ENCODE measurements around the gene RXRA. TPM values are rescaled to one million over a fixed set of nuclear protein-coding genes. Genes with fewer than 3 reads are reported as not detected.

The RXRA gene
- total RNA-seq, 4 donors from 2014 or later, result 39.4 to 81.3 (median 67.4) TPM

GRCh38 chr9:134333874-134334581, 7.8 kb downstream of the RXRA start:
- Histone ChIP-seq H3K9me3 (no peaks in the 10 kb centered on the region), H3K4me1 (peaks cover 89 to 96% of the 10 kb centered on the region in 2 donors), H3K27me3 (no peaks in the 10 kb centered on the region), H3K36me3 (no peaks in the 10 kb centered on the region), H3K27ac (peak overlapping the region in 1 of 3 donors; percentile 43), H3K4me3 (replicated peaks in 1 of 3) (no peak overlapping the region)
- 88% methylated on average over 12 of the region's 16 CpGs; no CpG with 5 or more reads in 1 of the 2 donors for WGBS, 2 donors
- intact Hi-C loops (cut with DNase I), result loop anchor here (5.0 kb wide), 1 partner anchor 33 kb away; no protein-coding TSS in a partner anchor
- DNase-seq, result peak; percentile 33 to 35
- TF ChIP-seq CTCF (IDR thresholded peaks at IDR 0.05) (no peak), POLR2A (IDR thresholded peaks at IDR 0.05) (no peak)

DNA sequence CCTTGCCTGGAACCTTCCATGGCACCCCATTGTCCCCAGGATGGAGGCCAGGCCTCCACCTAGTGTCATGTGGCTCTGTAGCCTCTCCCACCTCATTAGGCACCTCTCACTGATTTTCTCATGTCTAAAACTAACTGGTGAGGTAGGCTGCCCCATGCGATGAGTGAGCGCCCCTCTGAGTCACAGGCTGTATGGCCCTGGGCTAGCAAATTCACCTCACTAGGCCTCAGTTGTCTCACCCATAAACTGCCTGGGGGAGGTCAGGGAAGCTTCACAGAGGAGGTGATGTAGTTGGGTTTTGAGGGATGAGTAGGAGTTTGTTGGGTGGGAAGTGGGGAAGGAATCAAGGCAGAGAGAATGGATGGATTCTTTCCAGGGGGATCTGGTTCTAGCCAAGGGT, 8.8 kb downstream of the RXRA start:
- intact Hi-C loops (cut with DNase I), result no loop called here
- no peak for TF ChIP-seq CTCF (IDR thresholded peaks at IDR 0.05)
- no peak for TF ChIP-seq POLR2A (IDR thresholded peaks at IDR 0.05)
- DNase-seq, result no peak

DNA sequence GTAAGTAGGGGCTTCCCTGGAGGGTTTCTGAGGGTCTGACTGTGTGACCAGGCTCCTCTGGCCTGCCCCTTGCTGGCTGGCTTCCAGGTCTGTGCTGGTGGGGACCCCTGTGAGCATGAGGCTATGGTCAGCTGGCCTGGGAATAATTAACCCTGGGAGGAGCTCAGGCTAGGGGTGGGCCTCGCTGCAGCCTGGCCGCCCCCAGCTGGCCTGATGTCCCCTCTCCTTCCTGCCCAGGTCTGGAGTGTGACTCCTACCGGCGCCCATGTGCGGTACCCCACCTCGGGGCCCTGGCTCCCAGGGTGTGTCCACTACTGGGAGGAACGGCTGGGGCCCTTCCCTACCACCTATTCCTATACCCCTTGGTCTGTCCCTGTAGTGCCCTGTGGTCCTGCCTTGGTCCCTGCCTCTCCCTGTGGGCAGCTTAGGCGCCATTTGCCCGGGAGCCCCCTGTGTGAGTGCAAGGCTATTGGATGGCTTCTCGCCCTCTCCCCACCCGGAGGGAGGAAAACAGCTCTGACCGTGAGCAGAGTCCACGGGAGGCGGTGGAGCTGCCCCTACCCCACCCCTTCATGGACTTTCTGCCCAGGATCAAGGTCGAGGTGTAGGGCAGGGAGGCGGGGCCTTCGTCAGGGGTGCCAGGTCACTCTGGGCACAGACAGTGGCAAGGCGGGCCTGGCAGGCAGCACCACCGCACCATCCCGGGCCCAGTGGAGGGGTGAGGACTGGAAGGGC, 9.4 kb downstream of the RXRA start:
- Histone ChIP-seq H3K4me3 (replicated peaks in 1 of 3) (no peak overlapping the region), H3K4me1 (peaks cover 82 to 96% of the 10 kb centered on the region in 2 donors), H3K27ac (peak overlapping the region in 1 of 3 donors; percentile 18), H3K36me3 (no peaks in the 10 kb centered on the region), H3K9me3 (no peaks in the 10 kb centered on the region), H3K27me3 (no peaks in the 10 kb centered on the region)
- intact Hi-C loops (cut with DNase I), result no loop called here
- WGBS, 2 donors, result 77 to 78% methylated on average over 10 to 13 of the region's 20 CpGs
- TF ChIP-seq CTCF (IDR thresholded peaks at IDR 0.05) (no peak), POLR2A (IDR thresholded peaks at IDR 0.05) (no peak)
- DNase-seq, result no peak

More for the DNA sequence above, 8.8 kb downstream of the RXRA start:
- 95 to 97% methylated on average over 2 of the region's 2 CpGs for WGBS, 2 donors
- H3K27ac ChIP-seq, result no peak overlapping the region
- H3K27me3 ChIP-seq, result no peaks in the 10 kb centered on the region
- no peak overlapping the region for H3K4me3 ChIP-seq (replicated peaks in 1 of 3)
- no peaks in the 10 kb centered on the region for H3K36me3 ChIP-seq
- H3K9me3 ChIP-seq, result no peaks in the 10 kb centered on the region
- peaks cover 82 to 96% of the 10 kb centered on the region in 2 donors for H3K4me1 ChIP-seq

- intact Hi-C loops (cut with DNase I), result no loop called here
- H3K4me3 ChIP-seq (replicated peaks in 1 of 3), result no peak overlapping the region
- H3K36me3 ChIP-seq, result no peaks in the 10 kb centered on the region
- WGBS, 2 donors, result 72 to 93% methylated on average over 8 to 12 of the region's 12 CpGs
- H3K27ac ChIP-seq, result peak overlapping the region in 1 of 3 donors; percentile 18
- no peaks in the 10 kb centered on the region for H3K27me3 ChIP-seq
- TF ChIP-seq CTCF (IDR thresholded peaks at IDR 0.05) (no peak), POLR2A (IDR thresholded peaks at IDR 0.05) (no peak)
- H3K9me3 ChIP-seq, result no peaks in the 10 kb centered on the region
- H3K4me1 ChIP-seq, result peaks cover 82 to 96% of the 10 kb centered on the region in 2 donors
- DNase-seq, result no peak
These were observed 10.0 kb downstream of the RXRA start for GRCh38 chr9:134336228-134336627.

DNA sequence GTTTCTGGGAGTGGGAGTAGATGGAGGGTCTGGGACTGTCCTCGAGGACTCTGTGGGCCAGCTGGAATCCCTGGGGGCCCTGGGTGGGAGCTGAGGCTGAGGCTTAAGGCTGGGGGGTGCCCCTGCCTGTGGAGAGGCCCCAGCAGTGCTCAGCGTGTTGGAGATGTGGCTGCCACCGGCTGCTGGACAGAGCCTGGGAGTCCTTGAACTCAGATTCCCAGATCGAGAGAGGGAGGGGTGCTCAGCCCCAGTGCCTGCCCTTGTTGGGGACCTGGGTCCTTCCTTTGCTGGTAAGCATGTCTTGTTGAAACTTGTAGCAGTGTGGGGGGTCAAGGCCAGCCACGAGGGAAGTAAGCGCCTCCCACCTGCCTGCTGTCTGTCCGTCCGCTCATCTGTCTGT, 10.7 kb downstream of the RXRA start:
- H3K27ac ChIP-seq, result peak overlapping the region in 1 of 3 donors; percentile 48
- H3K4me3 ChIP-seq (replicated peaks in 1 of 3), result no peak overlapping the region
- no peaks in the 10 kb centered on the region for H3K9me3 ChIP-seq
- TF ChIP-seq CTCF (IDR thresholded peaks at IDR 0.05), result no peak
- TF ChIP-seq POLR2A (IDR thresholded peaks at IDR 0.05), result no peak
- H3K4me1 ChIP-seq, result peaks cover 82 to 96% of the 10 kb centered on the region in 2 donors
- no peaks in the 10 kb centered on the region for H3K36me3 ChIP-seq
- H3K27me3 ChIP-seq, result no peaks in the 10 kb centered on the region
- intact Hi-C loops (cut with DNase I), result no loop called here
- DNase-seq, result no peak
- 75 to 100% methylated on average over 1 to 7 of the region's 8 CpGs for WGBS, 2 donors

Data from thyroid gland (tissue), 4 donors.